PC-3 (cell line): ENCODE data around the gene PCNP. TPM values are rescaled to one million over a fixed set of nuclear protein-coding genes. Genes with fewer than 3 reads are reported as not detected.
"Not testable (repeated sequence)": the region's sequence is repeated elsewhere in the genome, so short reads cannot be mapped to it uniquely, and the experiment has no call there.

Experiments used
- ATAC-seq: fragments of 200-7000 bp; cut with Tn5 transposase; 2 replicates; pipeline ENCODE4 v1.9.1; 2020; ENCODE audit warnings: mild to moderate bottlenecking, moderate library complexity
- BruUV-seq: library from RNA; stranded (reverse); fragments of 400-500 nt; replicated peaks from 2 replicates; lab custom pipeline; 2021; lab: Mats Ljungman, UMichigan
- CTCF ChIA-PET: fragments of 300-600 bp; sonication (Branson Sonifier 250); formaldehyde crosslinking; loops from one replicate; lab custom pipeline; 2022; ENCODE audit warnings: antibody characterized with exemption; lab: Charles Lee
- POLR2A ChIA-PET: fragments of 300-600 bp; sonication (Branson Sonifier 250); formaldehyde crosslinking; loops from one replicate; lab custom pipeline; 2022; ENCODE audit warnings: antibody characterized with exemption; ENCODE audit not compliant: unreplicated experiment; lab: Charles Lee
- DNase-seq: peaks from one replicate; pipeline ENCODE4 v3.0.0-alpha.2; 2015
- H2AFZ ChIP-seq: fragments of 300-600 bp; sonication (generic); 2 replicates; pipeline ENCODE4 v1.6.0; 2016; ENCODE audit warnings: antibody characterized with exemption, low read length
- H3F3A ChIP-seq: fragments of 300-600 bp; sonication (generic); one replicate; pipeline ENCODE4 v1.6.0; 2017; ENCODE audit warnings: antibody characterized with exemption, low read length, control low read depth, mild to moderate bottlenecking; ENCODE audit not compliant: unreplicated experiment
- H3K27ac ChIP-seq: fragments of 300-600 bp; sonication (generic); 2 replicates; pipeline ENCODE4 v1.5.1; 2016; ENCODE audit warnings: mild to moderate bottlenecking, low read length
- H3K27me3 ChIP-seq: fragments of 300-600 bp; sonication (generic); 2 replicates; pipeline ENCODE4 v1.6.1; 2016; ENCODE audit warnings: low read length, mixed read lengths
- H3K36me3 ChIP-seq: fragments of 300-600 bp; sonication (generic); 2 replicates; pipeline ENCODE4 v1.6.1; 2016; ENCODE audit warnings: low read depth, mixed run types, low read length, mixed read lengths
- H3K4me1 ChIP-seq: fragments of 300-600 bp; sonication (generic); 2 replicates; pipeline ENCODE4 v1.5.1; 2016; ENCODE audit warnings: low read length; ENCODE audit not compliant: insufficient read depth
- H3K4me2 ChIP-seq: fragments of 300-600 bp; sonication (generic); 2 replicates; pipeline ENCODE4 v1.6.0; 2016; ENCODE audit warnings: low read length
- H3K4me3 ChIP-seq: fragments of 300-600 bp; sonication (generic); 2 replicates; pipeline ENCODE4 v1.5.1; 2016; ENCODE audit warnings: mild to moderate bottlenecking, low read length, mixed read lengths
- H3K79me2 ChIP-seq: fragments of 300-600 bp; sonication (generic); 2 replicates; pipeline ENCODE4 v1.6.1; 2017; ENCODE audit warnings: low read length, mixed read lengths
- H3K9ac ChIP-seq: fragments of 300-600 bp; sonication (generic); 2 replicates; pipeline ENCODE4 v1.6.0; 2016; ENCODE audit warnings: mild to moderate bottlenecking, low read length
- H3K9me2 ChIP-seq: fragments of 300-600 bp; sonication (generic); replicated peaks from 2 replicates; pipeline ENCODE4 v1.6.1; 2016; ENCODE audit warnings: mixed run types, low read length, mixed read lengths
- H3K9me3 ChIP-seq: fragments of 300-600 bp; sonication (generic); 2 replicates; pipeline ENCODE4 v1.6.1; 2016; ENCODE audit warnings: low read length, mixed read lengths
- H4K20me1 ChIP-seq: fragments of 300-600 bp; sonication (generic); 2 replicates; pipeline ENCODE4 v1.6.1; 2016; ENCODE audit warnings: low read length, mixed read lengths
- EZH2 ChIP-seq: fragments of 300-600 bp; sonication (generic); IDR thresholded peaks from one replicate; pipeline ENCODE4 v1.6.1; 2017; ENCODE audit warnings: antibody characterized with exemption, mild to moderate bottlenecking, low read length; ENCODE audit not compliant: unreplicated experiment
- EZH2phosphoT487 ChIP-seq: fragments of 300-600 bp; sonication (generic); IDR thresholded peaks from 2 replicates; pipeline ENCODE4 v1.6.1; 2018; ENCODE audit warnings: mild to moderate bottlenecking, antibody characterized with exemption, low read length, borderline replicate concordance
- intact Hi-C: fragments of 100-400 bp; cut with micrococcal nuclease; formaldehyde crosslinking; loops from 2 replicates; pipeline ENCODE4 v1.9.0; 2023
- total RNA-seq: library from RNA; depleted of rRNA; stranded (reverse); fragments of >200 nt; gene quantifications from 2 replicates; pipeline ENCODE4 v1.2.3, GENCODE V29; 2014
- TF ChIP-seq, protein P1 (sequence below): fragments of 300-600 bp; sonication (generic); conservative IDR thresholded peaks from 2 replicates; pipeline ENCODE4 v1.5.1; 2017; ENCODE audit warnings: antibody characterized with exemption, low read depth, mild to moderate bottlenecking, low read length

The PCNP gene
- total RNA-seq, 1 experiment from 2014 or later: 71.1 TPM

DNA sequence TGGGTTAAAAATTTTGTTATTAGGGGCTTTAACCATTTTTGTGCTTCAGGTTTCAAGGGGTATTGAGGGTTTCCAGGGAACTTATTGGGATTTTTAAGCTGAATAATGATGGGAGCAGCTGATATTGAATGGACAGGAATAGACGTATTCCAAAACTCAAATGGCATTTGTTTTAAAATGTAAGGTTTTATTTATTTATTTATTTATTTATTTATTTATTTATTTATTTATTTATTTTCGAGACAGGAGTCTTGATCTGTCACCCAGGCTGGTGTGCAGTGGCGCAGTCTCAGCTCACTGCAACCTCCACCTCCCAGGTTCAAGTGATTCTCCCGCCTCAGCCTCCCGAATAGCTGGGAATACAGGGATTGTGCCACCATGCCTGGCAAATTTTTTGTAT lies 38.8 kb upstream of the PCNP start:
- Histone ChIP-seq H3K4me3 (no peak overlapping the region), H3K4me2 (no peak overlapping the region), H3K9me3 (no peaks in the 10 kb centered on the region), H3K27me3 (no peaks in the 10 kb centered on the region), H2AFZ (no peak overlapping the region), H3F3A (no peaks in the 10 kb centered on the region), H3K27ac (no peak overlapping the region), H3K79me2 (no peaks in the 10 kb centered on the region), H3K9ac (no peak overlapping the region), H4K20me1 (no peaks in the 10 kb centered on the region), H3K36me3 (no peaks in the 10 kb centered on the region), H3K4me1 (no peaks in the 10 kb centered on the region), H3K9me2 (no peaks in the 10 kb centered on the region)
- CTCF ChIA-PET: no interaction called here
- intact Hi-C loops: no loop called here
- DNase-seq (no peak), ATAC-seq (no peak)
- TF ChIP-seq, protein P1, sequence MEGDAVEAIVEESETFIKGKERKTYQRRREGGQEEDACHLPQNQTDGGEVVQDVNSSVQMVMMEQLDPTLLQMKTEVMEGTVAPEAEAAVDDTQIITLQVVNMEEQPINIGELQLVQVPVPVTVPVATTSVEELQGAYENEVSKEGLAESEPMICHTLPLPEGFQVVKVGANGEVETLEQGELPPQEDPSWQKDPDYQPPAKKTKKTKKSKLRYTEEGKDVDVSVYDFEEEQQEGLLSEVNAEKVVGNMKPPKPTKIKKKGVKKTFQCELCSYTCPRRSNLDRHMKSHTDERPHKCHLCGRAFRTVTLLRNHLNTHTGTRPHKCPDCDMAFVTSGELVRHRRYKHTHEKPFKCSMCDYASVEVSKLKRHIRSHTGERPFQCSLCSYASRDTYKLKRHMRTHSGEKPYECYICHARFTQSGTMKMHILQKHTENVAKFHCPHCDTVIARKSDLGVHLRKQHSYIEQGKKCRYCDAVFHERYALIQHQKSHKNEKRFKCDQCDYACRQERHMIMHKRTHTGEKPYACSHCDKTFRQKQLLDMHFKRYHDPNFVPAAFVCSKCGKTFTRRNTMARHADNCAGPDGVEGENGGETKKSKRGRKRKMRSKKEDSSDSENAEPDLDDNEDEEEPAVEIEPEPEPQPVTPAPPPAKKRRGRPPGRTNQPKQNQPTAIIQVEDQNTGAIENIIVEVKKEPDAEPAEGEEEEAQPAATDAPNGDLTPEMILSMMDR: no peak
- TF ChIP-seq EZH2 (no peak), EZH2phosphoT487 (no peak)
- POLR2A ChIA-PET: no interaction called here
- no TSS peak for BruUV-seq

DNA sequence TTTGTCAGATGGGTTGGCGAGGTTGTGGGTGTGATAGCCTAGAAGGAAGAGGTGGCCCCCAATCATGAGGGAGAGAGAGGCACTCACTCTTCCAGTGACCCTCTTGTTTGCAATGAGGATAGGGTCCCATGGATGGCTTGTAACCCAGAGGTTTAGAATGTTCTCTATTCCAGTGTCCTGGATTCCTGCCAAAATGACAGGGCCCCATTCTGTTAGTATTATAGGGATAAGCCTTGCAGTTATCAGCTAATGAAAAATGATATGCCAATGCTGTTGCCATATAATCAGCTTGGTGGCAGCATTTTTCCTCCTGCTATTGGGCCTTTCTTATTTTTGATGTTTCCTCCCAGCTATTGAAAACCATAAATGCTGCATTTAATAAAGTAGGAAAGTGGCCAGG lies 37.7 kb upstream of the PCNP start:
- H4K20me1 ChIP-seq: no peaks in the 10 kb centered on the region
- no peak overlapping the region for H2AFZ ChIP-seq
- H3K9ac ChIP-seq: no peak overlapping the region
- no peaks in the 10 kb centered on the region for H3K9me3 ChIP-seq
- H3K9me2 ChIP-seq: no peaks in the 10 kb centered on the region
- H3K4me1 ChIP-seq: no peaks in the 10 kb centered on the region
- CTCF ChIA-PET: no interaction called here
- intact Hi-C loops: no loop called here
- no peak overlapping the region for H3K4me3 ChIP-seq
- POLR2A ChIA-PET: no interaction called here
- H3F3A ChIP-seq: no peaks in the 10 kb centered on the region
- no peak for TF ChIP-seq EZH2
- TF ChIP-seq, protein P1: no peak
- no peak for TF ChIP-seq EZH2phosphoT487
- no peak for ATAC-seq
- H3K27ac ChIP-seq: no peak overlapping the region
- H3K27me3 ChIP-seq: no peaks in the 10 kb centered on the region
- no peaks in the 10 kb centered on the region for H3K79me2 ChIP-seq
- no peaks in the 10 kb centered on the region for H3K36me3 ChIP-seq
- DNase-seq: no peak
- H3K4me2 ChIP-seq: no peak overlapping the region
- no TSS peak for BruUV-seq

DNA sequence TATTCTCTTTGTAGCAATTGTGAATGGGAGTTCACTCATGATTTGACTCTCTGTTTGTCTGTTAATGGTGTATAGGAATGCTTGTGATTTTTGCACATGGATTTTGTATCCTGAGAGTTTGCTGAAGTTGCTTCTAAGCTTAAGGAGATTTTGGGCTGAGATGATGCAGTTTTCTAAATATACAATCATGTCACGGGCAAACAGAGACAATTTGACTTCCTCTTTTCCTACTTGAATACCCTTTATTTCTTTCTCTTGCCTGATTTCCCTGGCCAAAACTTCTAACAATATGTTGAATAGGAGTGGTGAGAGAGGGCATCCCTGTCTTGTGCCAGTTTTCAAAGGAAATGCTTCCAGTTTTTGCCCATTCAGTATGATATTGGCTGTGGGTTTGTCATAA lies 37.0 kb upstream of the PCNP start:
- H3K36me3 ChIP-seq, H3F3A ChIP-seq, intact Hi-C loops, CTCF ChIA-PET, H3K9me3 ChIP-seq, H2AFZ ChIP-seq, H4K20me1 ChIP-seq, H3K4me1 ChIP-seq, H3K27ac ChIP-seq, H3K27me3 ChIP-seq, H3K9ac ChIP-seq, H3K79me2 ChIP-seq, H3K4me2 ChIP-seq, BruUV-seq, DNase-seq, ATAC-seq, POLR2A ChIA-PET, H3K4me3 ChIP-seq, H3K9me2 ChIP-seq: not testable (repeated sequence)
